ENCODE data around the gene MDM2.

DNA sequence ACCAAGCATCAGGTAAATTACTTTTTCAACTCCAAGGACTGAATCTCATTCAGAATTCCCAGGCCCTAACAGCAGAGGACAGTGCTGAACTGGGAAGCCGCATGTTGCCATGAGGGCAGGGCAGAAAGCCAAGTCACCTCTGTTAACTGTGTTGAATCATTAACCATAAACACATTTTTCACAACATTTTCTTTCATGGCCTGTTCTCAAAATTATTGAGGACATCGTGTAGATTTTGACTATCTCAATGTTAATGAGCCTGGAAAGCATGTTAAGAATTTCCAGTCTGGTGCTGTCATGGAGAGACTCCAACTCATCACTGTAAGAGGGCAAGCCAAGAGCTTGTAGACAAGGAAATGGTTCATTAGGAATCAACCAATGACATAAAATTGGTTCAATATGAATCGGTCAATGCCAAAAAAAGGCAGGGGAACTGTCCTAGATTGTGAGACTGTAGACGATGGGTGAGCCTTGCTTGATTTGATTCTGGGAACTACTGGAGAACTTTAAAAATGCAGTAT is 91.3 kb downstream of the MDM2 start:
- TF ChIP-seq, protein P1, sequence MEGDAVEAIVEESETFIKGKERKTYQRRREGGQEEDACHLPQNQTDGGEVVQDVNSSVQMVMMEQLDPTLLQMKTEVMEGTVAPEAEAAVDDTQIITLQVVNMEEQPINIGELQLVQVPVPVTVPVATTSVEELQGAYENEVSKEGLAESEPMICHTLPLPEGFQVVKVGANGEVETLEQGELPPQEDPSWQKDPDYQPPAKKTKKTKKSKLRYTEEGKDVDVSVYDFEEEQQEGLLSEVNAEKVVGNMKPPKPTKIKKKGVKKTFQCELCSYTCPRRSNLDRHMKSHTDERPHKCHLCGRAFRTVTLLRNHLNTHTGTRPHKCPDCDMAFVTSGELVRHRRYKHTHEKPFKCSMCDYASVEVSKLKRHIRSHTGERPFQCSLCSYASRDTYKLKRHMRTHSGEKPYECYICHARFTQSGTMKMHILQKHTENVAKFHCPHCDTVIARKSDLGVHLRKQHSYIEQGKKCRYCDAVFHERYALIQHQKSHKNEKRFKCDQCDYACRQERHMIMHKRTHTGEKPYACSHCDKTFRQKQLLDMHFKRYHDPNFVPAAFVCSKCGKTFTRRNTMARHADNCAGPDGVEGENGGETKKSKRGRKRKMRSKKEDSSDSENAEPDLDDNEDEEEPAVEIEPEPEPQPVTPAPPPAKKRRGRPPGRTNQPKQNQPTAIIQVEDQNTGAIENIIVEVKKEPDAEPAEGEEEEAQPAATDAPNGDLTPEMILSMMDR (IDR thresholded peaks at IDR 0.05): no peak
- no peak for TF ChIP-seq POLR2A (IDR thresholded peaks at IDR 0.05)

Measured in vagina (tissue), 2 donors.